Stimulated activated CD4-positive, alpha-beta T cell treated with anti-CD3 and anti-CD28 coated beads, Interleukin-15, amount 100 ng/mL, for 48 hours (primary cell): ENCODE measurements around the gene CMTM6.
"Not testable (repeated sequence)": the region's sequence is repeated elsewhere in the genome, so short reads cannot be mapped to it uniquely, and the experiment has no call there.

ENCODE experiments used
- DNase-seq, 2 donors: peaks; one replicate each; pipeline ENCODE4 v3.0.0-alpha.2; 2020; ENCODE audit warnings: low read depth in 2 of 2

Gene CMTM6

GRCh38 chr3:32499585-32499984, 3.1 kb downstream of the CMTM6 start:
- DNase-seq: no peak

GRCh38 chr3:32498992-32499391, 3.7 kb downstream of the CMTM6 start:
- no peak for DNase-seq

GRCh38 chr3:32498252-32498651, 4.4 kb downstream of the CMTM6 start:
- DNase-seq: no peak

GRCh38 chr3:32495609-32496008, 7.0 kb downstream of the CMTM6 start:
- DNase-seq: no peak

- DNase-seq: no peak
Measured at GRCh38 chr3:32495085-32495484, 7.6 kb downstream of the CMTM6 start.

- no peak for DNase-seq
Measured at GRCh38 chr3:32493437-32494414, 8.9 kb downstream of the CMTM6 start.

GRCh38 chr3:32492684-32493436, 9.8 kb downstream of the CMTM6 start:
- DNase-seq: no peak

- no peak for DNase-seq
Measured at GRCh38 chr3:32488474-32489008, 14.1 kb downstream of the CMTM6 start.

GRCh38 chr3:32487781-32488473, 14.7 kb downstream of the CMTM6 start:
- DNase-seq: no peak

- DNase-seq: no peak
Measured at GRCh38 chr3:32484436-32484835, 18.2 kb downstream of the CMTM6 start.

GRCh38 chr3:32483772-32484171, 18.9 kb downstream of the CMTM6 start:
- DNase-seq: no peak

- no peak for DNase-seq
Measured at GRCh38 chr3:32482693-32483092, 20.0 kb downstream of the CMTM6 start.

- no peak for DNase-seq
Measured at GRCh38 chr3:32481791-32482631, 20.6 kb downstream of the CMTM6 start.

GRCh38 chr3:32480604-32481003, 22.0 kb downstream of the CMTM6 start:
- no peak for DNase-seq

- DNase-seq: no peak
Measured at GRCh38 chr3:32474201-32474600, 28.5 kb downstream of the CMTM6 start.

- DNase-seq: not testable (repeated sequence)
Measured at GRCh38 chr3:32472151-32472550, 30.5 kb downstream of the CMTM6 start.

- DNase-seq: no peak
Measured at GRCh38 chr3:32471246-32471645, 31.4 kb downstream of the CMTM6 start.

GRCh38 chr3:32470362-32470761, 32.3 kb downstream of the CMTM6 start:
- no peak for DNase-seq

- DNase-seq: no peak
Measured at GRCh38 chr3:32469151-32469874, 33.3 kb downstream of the CMTM6 start.

- DNase-seq: peak; percentile 32 to 65
Measured at GRCh38 chr3:32467333-32468070, 35.1 kb downstream of the CMTM6 start.
